DMS153 (cell line): ENCODE measurements around the gene SGPL1.
"Not testable (repeated sequence)": the region's sequence is repeated elsewhere in the genome, so short reads cannot be mapped to it uniquely, and the experiment has no call there.

Experiments
- DNase-seq: peaks from one replicate; lab custom pipeline; 2025; lab: John Stamatoyannopoulos, UW

The SGPL1 gene

DNA sequence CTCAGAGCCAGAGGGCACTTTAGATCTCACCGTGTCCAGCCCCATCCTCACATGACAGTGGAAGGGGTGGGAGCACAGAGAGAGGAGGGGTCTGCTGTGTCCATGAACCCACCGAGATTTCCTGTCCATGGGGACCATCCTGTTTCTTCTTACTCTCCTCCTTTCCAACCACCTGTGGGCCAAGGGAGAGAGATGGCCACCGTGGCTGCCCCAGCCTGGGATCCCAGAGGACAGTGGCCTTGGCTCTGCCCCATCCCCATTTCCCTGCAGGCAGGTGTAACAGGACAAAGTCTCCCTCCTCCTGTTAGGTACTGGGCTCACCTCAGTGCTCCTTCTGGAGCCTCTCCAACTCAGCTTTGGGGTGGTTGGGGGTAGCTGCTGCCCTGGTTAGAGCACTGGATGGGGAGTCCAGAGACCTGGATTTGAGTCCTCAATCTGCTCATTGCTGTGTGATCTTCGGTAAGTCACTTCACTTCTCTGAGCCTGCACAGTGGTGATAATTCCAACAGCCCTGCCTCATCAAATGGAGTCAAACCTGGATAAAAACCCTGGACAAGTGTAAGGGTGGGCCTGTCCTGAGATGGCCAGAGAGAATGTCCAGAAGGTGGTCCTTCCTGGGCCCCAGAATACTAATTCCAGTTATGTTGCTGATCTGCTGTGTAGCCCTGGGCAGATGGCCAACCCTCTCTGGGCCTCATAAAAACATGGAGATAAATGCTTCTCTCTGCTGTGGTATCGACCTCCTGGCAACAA lies 90.5 kb downstream of the SGPL1 start:
- no peak for DNase-seq

DNA sequence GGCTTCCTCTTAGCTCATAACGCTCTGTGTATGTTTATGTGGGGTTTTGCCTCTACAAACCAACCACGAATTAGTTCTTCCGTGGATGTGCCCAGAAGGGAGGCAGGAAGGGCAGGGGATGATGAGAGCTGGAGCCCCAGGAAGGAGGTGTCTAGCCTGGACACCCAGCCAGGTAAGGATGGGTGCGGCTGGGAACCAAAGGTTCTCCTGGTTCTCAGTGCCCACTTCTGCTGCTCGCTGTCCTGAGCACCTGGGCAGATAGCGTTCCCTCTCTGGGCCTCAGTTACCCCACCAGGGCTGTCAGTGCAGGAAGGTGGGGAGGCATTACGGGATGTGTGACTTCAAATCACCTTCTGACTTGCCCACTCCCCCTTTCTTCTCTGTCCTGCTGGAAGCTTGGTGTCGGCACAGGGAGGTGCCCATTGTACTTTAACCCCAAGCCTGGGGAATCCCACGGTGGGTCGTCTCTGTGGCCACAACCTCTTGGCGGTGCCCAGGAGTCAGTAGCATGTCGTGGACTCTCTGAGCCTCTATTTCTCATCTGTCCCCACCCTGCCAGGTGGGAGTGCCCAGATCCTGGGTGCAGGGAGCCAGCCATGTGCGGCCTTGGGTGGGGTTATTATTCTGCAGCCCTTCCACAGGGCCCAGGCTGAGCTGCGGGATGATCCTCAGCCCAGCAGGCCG lies 91.3 kb downstream of the SGPL1 start:
- DNase-seq = no peak

DNA sequence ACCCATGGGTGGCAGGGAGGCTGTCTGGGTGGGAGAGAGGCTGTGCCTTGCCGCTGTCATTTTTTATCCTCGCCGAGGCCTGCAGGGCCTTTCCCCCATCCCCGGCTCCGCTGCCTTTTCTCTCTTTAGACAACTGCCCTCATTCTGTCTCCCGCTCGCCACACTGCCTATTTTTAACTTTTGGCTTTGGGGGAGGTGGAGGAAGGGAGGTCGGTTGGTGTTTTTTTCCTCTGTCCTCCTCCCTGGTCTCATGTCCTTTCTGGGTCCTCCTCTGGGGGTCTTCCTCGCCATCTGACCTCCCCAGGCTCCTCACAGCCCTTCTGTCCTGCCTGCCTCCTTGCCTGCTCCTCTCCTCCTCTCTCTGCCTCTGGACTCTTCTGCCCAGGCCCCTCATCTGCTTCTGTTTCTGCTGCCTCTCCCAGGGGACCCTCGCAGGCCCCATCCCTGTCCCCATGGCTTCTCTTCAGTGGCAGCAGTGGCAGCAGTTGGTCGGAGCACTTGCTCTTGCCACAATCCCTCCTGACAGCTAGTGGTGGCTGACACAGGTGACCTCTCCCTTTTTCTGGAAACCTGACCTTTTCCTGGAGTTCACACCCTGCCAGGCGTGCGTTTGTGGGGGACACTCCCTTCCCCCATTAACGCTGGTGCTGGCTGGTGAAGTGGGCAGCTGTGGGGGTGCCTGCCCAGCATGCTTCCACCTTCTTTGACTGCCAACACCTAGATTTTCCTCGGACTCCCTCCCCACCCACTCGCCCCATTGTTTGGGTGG lies 92.1 kb downstream of the SGPL1 start:
- DNase-seq = no peak

DNA sequence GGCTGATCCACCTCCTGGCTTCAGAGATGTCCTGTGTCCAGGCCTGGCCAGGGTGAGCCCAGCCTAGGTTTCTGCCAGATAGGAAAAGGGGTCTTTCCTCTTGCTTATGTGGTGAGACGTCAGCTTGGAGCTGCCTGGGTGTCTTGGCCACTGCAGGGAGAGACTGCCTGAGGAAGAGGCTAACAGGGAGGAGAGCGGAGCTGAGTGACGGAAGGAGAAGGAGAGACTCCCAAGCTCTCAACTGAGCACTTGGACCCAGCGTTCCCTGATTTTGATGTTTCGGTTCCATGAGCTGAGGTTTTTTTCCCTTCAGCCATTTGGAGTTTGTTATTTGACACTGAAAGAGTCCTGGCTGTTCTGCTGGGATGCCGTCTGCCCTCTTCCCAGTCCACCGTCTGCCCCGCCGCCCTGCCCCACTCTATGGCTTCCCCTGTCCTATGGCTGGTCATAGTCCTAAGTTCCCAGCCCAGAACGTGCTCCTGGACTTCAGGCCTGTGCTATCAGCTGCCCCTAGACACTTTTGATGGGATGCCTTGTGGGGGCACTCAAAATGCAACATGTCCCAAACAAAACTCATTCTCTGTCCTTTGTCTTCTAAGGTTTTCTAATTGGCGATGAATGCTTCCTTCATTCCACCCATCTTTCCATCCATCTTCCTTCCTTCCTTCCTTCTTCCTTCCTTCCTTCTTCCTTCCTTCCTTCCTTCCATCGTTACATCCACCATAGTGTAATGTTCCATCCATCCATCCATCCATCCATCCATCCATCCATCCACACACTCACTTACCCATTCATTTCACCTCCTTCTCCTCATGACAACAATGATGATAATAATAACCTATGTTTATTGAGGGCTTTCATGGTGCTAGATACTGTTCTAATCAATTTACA lies 92.9 kb downstream of the SGPL1 start:
- no peak for DNase-seq

DNA sequence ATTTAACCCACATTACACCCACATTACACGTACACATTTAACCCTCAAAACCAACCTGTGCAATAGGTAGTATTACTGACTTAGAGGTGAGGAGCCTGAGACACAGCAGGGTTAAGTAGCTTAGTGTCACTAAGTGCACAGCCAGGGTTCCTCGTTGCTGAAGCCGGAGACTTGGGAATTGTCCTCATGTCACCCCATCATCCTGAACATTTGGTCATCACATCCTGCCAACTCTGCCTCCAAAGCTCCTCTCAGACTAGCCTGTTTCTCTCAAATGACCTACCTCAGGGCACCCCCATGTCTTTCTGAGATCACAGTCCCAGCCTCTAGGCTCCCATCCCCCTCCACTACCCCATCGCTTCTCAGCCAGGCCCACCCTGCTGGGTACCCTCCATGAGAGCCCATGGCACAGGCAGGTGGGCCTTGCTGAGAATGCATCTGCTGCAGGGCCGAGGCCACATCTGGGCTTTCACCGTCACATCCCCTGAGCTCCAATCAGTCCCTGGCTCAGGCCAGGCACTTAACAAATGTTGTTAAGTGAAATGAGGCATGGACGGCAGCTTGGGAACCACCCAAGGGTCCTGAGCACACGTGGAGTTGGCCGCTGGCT lies 93.7 kb downstream of the SGPL1 start:
- DNase-seq = no peak

DNA sequence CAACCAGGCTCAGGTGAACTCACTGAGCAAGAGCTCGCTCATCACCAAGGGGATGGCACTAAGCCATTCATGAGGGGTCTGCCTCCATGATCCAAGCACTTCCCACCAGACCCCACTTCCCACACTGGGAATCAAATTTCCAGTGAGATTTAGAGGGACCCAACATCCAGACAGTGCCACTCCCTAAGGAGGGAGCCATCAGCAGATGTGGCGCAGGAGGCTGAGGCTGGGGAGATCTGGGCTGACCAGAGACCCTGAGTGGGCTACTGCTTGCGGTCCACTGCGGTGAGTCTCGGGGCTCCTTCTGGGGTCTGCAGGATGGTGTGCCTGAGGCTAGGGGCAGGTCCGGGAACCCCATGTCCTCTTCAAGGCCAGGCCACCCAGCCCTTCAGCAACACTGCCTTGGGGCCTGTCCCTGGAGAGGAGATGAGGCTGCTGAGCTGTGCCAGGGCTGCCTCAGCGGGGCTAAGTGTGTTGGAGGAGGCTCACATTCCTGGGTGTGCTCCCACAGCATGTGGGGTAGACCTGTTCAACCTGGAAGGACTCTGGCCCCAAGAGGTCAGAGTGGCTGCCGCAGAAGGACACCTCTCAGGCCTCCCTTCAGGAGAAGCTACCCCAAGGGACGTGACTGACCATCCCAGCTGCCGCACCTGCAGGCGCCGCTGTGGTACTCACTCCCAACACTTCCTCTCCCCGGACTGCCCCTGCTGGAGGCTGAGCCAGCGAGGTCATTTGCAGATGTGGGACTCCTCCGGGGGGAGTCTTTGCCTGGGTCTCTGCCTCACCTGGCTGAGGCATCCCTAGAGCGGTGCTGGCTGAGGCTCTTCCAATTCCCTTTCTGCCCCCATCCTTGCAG lies 95.0 kb downstream of the SGPL1 start:
- no peak for DNase-seq

DNA sequence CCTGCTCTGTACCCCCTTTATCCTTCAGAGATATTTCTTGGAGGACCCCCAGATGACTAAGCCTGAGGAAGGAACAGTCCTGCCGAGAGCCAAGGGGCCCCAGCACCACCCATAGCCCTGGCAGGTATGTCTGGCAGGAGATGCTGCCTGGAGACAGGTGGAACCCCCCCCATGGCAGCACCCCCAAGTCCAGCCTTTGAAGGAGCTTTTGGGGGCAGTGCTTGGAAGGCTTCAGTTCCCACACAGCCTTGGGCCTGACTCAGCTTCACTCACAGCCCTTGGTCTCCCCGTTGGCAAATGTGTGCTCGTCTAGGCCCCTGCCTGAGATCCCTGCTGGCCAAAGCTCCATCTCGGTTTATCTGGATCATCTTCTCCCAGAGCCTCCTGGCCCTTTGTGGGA lies 95.6 kb downstream of the SGPL1 start:
- no peak for DNase-seq

DNA sequence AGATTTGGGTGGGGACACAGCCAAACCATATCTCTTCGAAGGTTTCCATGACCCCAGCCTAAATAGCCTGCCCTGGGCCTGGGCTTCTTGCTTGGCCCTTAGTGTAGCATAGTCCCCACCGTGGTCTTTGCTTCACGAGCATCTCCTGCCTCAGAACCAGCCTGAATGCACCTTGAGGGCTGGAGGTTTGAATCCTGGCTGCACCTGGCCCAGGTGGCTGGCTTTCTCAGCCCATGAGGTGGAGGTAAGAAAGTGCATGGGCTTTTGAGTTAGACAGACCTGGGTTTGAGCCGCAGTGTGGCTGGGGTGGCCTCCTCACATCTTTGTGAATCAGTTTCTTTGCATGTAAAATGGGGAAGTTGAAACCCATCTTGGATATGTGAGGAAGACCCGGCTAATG lies 96.8 kb downstream of the SGPL1 start:
- DNase-seq = no peak

DNA sequence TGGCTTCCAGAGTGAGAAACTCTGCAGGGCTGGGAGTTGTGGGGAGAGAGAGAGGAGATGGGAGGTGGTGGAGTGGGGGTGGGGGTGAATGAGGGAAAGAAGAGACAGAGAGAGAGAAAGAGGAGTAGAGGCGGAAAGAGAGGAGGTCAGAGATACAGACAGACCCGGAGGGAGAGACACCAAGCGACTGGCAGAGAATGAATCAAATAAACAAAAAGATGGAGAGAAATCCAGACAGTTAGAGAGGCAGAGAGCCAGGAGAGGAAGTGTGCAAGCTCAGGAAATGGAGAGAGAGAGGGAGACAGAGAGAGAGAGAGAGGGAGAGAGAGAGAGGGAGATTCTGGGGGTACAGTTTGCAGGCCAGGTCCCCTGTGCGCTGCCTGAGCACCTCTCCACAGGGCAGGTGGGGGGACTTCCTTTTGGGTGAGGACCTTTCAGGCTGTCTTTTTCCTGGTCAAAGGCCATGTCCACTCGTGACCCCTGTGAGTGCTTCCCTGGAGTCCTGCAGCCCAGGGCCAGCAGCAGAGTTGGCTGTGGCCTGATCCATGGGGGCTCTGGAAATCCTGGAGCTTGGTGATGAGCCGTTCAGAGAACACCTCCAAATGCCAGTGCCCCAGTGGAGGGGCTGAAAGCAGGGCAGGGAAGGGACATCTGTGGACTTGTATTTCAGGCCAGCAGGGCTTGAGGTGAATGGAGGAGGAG lies 97.6 kb downstream of the SGPL1 start:
- DNase-seq = no peak

DNA sequence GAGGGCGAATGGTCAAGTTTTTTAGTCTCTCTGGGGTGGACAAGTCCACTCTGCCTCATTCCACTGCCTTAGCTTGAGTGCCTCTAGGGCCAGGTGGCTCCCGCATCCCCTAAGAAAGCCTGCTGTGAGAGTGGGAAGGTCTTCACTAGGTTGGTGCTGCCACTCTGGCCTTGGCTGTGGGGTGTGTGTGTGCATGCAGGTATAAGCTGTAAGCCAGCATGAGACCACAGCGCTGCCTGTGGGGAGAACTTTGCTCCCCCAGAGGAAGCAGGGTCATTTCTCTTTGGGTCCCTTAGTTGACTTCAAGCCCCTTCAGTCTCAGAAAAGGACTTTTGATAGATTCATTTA lies 98.1 kb downstream of the SGPL1 start:
- no peak for DNase-seq

DNA sequence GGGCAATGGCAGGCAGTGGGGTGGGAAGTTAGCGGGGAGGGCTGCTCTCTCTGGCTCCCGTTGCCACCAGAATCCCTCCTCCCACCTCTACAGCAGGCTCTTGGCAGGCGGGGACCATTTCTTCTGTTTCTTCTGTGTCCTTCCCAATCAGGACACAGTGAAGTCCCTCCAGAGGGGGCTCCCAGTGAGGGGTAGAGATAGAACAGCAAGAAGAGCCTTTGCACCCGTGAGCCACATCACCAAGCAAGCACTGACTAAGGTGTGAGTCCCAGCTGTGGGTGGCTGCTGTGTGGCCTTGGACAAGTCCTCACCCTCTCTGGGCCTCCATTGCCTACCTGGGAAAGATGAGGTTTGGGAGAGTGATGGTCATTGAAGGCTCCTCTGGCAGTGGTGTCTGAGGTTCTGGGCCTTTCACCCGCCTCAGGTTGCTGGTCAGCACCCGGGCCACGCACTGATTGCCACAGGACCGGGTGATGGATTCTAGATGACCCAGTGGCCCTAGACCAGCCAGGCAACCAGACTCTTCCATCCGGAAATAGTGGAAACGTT lies 98.6 kb downstream of the SGPL1 start:
- DNase-seq = no peak

DNA sequence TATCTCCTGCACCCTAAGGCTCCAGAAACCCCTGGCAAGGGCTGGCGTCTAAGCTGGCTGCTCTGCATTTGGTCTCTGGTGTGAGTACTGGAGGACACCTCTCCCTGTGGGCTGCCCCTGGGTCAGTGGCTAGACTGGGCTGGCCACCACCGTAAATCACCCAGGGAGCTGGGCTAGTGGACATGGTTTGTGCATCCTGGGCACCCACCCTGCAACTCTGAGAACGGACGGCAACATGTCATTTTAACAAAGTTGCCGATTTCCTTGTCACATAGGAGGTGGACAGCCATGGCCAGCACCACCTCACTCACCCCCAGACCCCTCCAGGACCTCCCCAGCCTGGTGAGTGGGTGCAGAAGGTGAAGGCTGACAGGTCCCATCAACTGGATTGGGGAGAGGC lies 99.5 kb downstream of the SGPL1 start:
- DNase-seq = no peak

DNA sequence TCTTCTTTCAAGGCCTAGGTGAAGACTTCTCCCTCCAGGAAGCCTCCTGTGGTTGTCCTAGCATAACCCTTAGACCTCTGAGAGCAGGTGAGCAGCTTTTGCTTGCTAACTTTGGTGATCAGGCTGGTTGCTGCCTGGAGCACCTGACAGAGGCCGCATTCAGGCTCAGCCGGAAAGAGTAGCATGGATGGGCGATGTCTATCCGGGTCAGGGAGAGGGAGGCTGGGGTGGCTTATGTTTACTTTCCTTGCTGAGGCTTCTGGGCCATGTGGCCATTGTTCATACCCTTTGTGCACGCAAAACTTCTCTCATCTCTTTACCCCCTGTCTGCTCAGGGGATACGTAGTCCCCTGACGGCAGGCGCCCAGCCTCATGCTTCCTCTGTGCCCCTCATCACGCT lies 100.1 kb downstream of the SGPL1 start:
- no peak for DNase-seq

DNA sequence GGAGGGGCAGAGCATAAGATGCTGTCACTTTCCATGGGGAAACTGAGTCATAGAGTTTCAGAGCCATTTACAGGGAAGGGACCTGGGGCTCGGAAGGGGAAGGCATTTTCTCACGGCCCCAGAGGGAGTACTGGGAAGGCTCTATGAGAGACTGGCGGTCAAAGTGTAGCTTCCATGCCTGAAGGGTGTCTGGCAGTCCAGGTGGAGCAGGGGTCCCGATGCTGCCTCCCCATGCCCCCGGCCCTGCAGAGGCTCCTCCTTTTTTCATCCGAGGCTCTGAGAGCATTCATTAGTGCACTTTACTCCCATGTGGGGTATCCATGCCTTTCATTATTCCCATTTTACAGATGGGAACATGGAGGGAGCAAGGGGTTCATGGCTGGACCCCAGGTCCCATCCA lies 100.5 kb downstream of the SGPL1 start:
- DNase-seq = no peak

DNA sequence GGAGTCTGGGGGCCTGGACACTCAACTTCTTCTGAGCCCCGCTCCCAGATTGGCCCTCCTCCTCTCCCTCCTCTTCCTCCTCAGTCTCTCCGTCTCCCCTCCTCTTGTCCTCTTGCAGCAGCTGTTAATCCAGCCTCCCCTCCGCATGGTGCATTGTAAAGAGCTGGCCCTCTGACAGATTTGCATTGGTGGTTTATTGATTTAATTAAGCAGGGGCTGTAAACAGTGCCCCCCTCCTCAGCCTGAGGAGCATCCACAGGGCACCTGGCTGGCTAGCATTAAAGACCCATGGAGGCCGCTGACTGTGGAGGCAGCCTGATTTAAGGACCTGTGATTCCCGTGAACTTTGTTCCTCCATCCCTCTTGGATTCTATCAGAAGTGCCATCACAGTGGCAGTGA lies 101.5 kb downstream of the SGPL1 start:
- no peak for DNase-seq

DNA sequence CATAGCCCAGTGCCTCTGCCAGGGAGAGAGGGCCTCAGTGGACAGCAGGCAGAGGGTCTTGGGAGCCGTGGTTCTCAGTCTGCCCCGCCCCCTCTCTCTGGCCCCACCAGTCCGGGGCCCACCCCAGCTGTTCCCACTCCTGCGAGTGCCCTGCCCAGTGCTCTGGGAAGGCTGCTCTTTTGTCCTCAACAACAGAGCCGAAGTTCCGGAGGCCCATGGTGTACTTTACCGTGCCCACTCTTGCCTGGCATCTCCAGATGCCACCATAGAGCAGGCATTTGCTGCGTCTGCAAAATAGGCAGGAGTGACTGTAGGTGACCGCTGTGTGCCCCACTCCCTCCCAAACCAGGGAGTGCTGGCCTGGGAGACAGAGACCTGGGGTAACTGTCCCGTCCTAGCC lies 101.9 kb downstream of the SGPL1 start:
- DNase-seq = no peak

DNA sequence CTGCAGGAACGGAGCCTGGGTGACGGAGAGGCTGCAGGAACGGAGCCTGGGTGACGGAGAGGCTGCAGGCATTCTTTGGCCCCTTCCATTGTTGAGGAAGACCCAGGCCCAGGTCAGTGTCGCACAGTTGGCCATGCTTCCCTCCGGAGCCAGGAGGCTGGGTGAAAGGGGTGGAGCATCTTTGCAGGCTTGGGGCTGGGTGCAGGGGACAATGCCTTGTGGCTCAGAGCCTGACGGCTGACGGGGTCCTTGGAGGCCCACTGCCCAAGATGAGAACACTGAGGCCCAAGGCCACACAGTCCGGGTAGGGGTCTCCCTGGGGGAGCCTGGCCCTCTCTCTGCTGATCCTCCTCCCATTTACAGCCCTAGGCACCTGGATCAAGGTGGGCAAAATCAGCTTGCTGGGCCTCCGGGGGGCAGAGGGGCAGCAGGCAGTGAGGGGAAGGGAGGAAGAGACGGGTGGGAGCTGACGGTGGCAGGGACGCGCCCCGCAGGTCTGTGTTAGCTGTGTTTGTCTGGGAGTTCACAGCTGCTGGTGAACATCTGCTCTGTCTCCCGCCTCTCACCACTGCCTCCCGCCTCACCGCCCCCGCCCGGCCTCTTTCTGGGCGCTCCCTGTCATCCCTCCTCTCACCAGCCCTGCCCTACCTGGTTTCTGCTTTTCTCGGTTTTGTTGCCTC lies 103.2 kb downstream of the SGPL1 start:
- no peak for DNase-seq

DNA sequence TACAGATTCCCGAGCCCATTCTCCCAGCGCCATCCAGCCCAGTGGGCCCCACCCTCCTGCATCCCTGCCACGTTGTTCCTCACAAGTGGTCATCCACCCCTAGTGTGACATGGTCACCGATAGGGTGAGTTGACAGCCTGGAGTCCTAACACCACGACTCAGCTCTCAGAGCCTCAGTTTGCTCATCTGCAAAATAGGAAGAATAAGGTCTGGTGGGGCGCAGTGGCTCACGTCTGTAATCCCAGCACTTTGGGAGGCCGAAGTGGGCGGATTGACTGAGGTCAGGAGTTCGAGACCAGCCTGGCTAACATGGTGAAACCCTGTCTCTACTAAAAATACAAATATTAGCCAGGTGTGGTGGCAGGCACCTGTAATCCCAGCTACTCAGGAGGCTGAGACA lies 104.2 kb downstream of the SGPL1 start:
- DNase-seq = not testable (repeated sequence)

DNA sequence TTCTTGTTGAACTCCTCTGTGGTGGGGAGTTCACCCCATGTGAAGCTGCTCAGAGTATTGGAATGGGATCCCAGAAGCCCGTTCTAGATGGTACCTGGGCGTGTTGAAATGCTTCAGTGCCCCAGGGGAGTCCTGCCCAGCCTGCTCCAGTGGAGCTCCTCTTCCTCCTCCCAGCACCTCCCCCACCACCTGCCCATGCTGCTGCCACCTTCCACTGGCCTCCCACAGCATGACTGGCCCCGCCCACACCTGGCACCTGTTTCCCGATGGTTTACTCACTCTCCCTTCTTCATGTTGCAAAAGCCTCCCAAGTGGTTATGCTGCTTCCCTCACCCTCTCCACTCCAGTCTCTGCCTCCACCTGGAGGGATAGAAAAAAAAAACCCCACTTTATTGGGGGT lies 104.8 kb downstream of the SGPL1 start:
- DNase-seq = peak; percentile 72
